Kidney (tissue), 14 donors: ENCODE results near the gene PITPNC1. TPM values are rescaled to one million over a fixed set of nuclear protein-coding genes. Genes with fewer than 3 reads are reported as not detected.
A peak's percentile ranks its signal among the peaks of the same experiment; 100 is the strongest.
"Not testable (repeated sequence)": the region's sequence is repeated elsewhere in the genome, so short reads cannot be mapped to it uniquely, and the experiment has no call there.

Experiments used
- DNase-seq, 5 donors: peaks; one replicate each; pipeline ENCODE4 v3.0.0-alpha.2; 2013 to 2020
- FAIRE-seq: peaks from 2 replicates; lab custom pipeline; 2012; peaks lifted over from hg19 to GRCh38; lab: Jason Lieb, UNC
- H3K27ac ChIP-seq, 2 donors: one replicate each; pipeline ENCODE4 v1.7.0; 2013; ENCODE audit warnings: low read depth in 2 of 2, low read length in 2 of 2, inconsistent platforms in 1 of 2
- H3K27me3 ChIP-seq: one replicate; pipeline ENCODE4 v1.7.1; 2013; ENCODE audit warnings: low read length, inconsistent platforms; ENCODE audit not compliant: control insufficient read depth, insufficient read depth
- H3K36me3 ChIP-seq, 3 donors: one replicate each; pipeline versions ENCODE4 v1.7.0 to v1.7.1; 2013; ENCODE audit warnings: low read length in 3 of 3, control low read depth in 1 of 3, inconsistent platforms in 1 of 3; ENCODE audit not compliant: insufficient read depth in 3 of 3, control insufficient read depth in 2 of 3
- H3K4me1 ChIP-seq, 3 donors: one replicate each; pipeline versions ENCODE4 v1.7.0 to v1.7.1; 2013; ENCODE audit warnings: low read length in 3 of 3, inconsistent platforms in 1 of 3, low read depth in 1 of 3; ENCODE audit not compliant: control insufficient read depth in 2 of 3, insufficient read depth in 2 of 3
- H3K4me3 ChIP-seq, 3 donors: one replicate each; pipeline versions ENCODE4 v1.7.0 to v1.8.1; 2013; ENCODE audit warnings: low read length in 3 of 3, control low read depth in 1 of 3, inconsistent platforms in 1 of 3
- H3K9ac ChIP-seq, 3 donors: one replicate each; pipeline versions ENCODE4 v1.7.0 to v1.7.1; 2013; ENCODE audit warnings: low read length in 3 of 3, control low read depth in 1 of 3, inconsistent platforms in 1 of 3
- H3K9me3 ChIP-seq, 3 donors: one replicate each; pipeline versions ENCODE4 v1.7.0 to v1.7.1; 2013; ENCODE audit warnings: low read length in 3 of 3, control low read depth in 1 of 3, inconsistent platforms in 1 of 3; ENCODE audit not compliant: control insufficient read depth in 2 of 3, insufficient read depth in 1 of 3
- CTCF ChIP-seq: IDR thresholded peaks from 3 replicates; pipeline ENCODE4 v1.5.1; 2012; ENCODE audit warnings: mild to moderate bottlenecking, moderate library complexity, borderline replicate concordance; ENCODE audit not compliant: insufficient read depth; ENCODE audit errors: extremely low read depth
- intact Hi-C: fragments of 100-400 bp; cut with DNase I; formaldehyde crosslinking; loops from one replicate; pipeline ENCODE4 v1.11.1; 2022
- polyA plus RNA-seq: library from polyadenylated mRNA; stranded (reverse); fragments of 350-450 nt; fragmentation: Illumina TruSeq; extraction: RNeasy Lipid Tissue Mini Kit (QIAGEN cat#74804); gene quantifications from one replicate; pipeline ENCODE4 v1.2.3, GENCODE V29; 2014; ENCODE audit warnings: low read depth, low replicate concordance; ENCODE audit not compliant: insufficient read depth
- total RNA-seq: library from RNA; stranded (reverse); fragmentation: NEBNext Ultra II Directional; extraction: Animal tissue kit (Norgen Biotek cat#: 25700); gene quantifications from one replicate; pipeline ENCODE4 v1.2.1, GENCODE V29; 2021
- donor health status: control.
- donor health status: control.
- donor health status: control.
- donor health status: control.
- donor health status: control.
- donor health status: DM: yes; HTN: yes; CAD: no.
- donor health status: Normal renal cell carcinoma (clear cell type).

Gene PITPNC1
- total and polyA plus RNA-seq, 2 donors from 2014 or later = 14.2 to 41.3 TPM

DNA sequence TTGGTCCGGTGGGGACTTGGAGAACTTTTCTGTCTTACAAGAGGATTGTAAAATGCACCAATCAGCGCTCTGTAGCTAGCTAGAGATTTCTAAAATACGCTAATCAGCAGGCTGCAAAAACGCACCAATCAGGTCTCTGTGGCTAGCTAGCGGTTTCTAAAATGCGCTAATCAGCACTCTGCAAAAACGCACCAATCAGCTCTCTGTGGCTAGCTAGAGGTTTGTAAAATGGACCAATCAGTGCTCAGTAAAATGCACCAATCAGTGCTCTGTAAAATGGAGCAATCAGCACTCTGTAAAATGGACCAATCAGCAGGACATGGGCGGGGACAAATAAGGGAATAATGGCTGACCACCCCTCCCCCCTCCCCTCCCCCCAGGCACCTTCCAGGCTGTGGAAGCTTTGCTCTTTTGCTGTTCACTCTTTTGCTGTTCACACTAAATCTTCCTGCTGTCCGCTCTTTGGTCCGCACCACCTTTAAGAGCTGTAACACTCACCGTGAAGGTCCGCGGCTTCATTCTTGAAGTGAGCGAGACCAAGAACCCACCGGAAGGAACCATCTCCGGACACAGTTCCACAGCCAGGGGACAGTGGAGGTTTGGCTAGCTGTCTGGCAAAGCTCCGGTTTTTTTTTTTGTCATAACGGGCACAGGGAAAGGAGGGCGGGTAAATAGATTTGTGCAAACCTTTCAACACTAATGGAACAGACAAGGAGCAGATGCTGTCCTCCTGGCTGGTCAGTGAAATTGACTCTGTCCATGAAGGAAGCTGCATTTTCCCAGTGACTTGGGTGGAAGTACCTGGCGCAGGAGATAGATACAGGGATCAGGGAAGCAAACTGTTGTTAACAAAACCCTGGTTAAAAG is 8.3 kb downstream of the PITPNC1 start:
- intact Hi-C loops = no loop called here

GRCh38 chr17:67386965-67387551 is 10.0 kb downstream of the PITPNC1 start:
- Histone ChIP-seq H3K27me3 (no peaks in the 10 kb centered on the region), H3K9ac (peak overlapping the region in 1 of 3 donors; percentile 35), H3K9me3 (no peaks in the 10 kb centered on the region), H3K27ac (no peak overlapping the region), H3K4me1 (peaks cover 4 to 17% (median 6%) of the 10 kb centered on the region in 3 donors), H3K36me3 (no peaks in the 10 kb centered on the region), H3K4me3 (no peak overlapping the region)
- TF ChIP-seq CTCF = peak; percentile 58
- DNase-seq (peak in 3 of 5 donors; percentile 51 to 71 (median 58)), FAIRE-seq (no peak)
- intact Hi-C loops = no loop called here

More for the DNA sequence above, 8.3 kb downstream of the PITPNC1 start:
- Histone ChIP-seq H3K36me3 (no peaks in the 10 kb centered on the region), H3K4me1 (peaks cover 0 to 11% (median 3%) of the 10 kb centered on the region in 3 donors), H3K9ac (no peak overlapping the region), H3K27ac (no peak overlapping the region), H3K4me3 (no peak overlapping the region), H3K9me3 (no peaks in the 10 kb centered on the region), H3K27me3 (no peaks in the 10 kb centered on the region)
- FAIRE-seq (no peak), DNase-seq (no peak)
- no peak for TF ChIP-seq CTCF

DNA sequence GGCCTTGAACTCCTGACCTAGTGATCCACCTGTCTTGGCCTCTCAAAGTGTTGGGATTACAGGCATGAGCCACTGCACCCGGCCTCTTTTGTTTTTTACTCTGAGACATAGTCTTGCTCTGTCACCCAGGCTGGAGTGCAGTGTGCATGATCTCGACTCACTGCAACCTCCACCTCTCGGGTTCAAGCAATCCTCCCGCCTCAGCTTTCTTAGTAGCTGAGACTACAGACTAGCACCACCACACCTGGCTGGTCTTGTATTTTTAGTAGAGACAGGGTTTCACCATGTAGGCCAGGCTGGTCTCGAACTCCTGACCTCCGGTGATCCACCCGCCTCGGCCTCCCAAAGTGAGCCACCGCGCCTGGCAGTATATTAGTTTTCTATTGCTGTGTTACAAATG is 11.5 kb downstream of the PITPNC1 start:
- H3K9me3 ChIP-seq, H3K27me3 ChIP-seq, H3K4me3 ChIP-seq, intact Hi-C loops, H3K36me3 ChIP-seq, H3K9ac ChIP-seq, H3K27ac ChIP-seq, FAIRE-seq, DNase-seq: not testable (repeated sequence)
- H3K4me1 ChIP-seq = peaks cover 4 to 17% (median 6%) of the 10 kb centered on the region in 3 donors

DNA sequence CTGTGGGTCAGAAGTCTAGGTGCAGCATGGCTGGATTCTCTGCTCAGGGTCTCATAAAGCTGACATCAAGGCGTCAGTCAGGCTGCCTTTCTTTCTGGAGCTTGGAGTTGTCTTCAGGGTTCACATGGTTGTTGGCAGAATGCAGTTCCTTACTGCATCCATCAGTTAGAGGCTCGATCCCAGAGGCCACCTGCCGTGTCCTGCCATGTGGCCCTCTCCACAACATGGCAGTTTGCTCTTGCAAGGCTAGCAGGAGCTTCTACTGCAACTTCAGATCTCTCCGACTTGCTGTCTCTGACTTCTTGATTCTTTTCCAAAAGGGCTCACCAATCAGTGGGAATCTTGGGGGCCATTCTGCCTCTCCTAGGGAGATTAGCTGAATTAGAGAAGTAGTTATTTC is 11.9 kb downstream of the PITPNC1 start:
- no peak for DNase-seq
- TF ChIP-seq CTCF = no peak
- H3K27me3 ChIP-seq = no peaks in the 10 kb centered on the region
- no peak overlapping the region for H3K27ac ChIP-seq
- H3K36me3 ChIP-seq = no peaks in the 10 kb centered on the region
- peaks cover 4 to 17% (median 6%) of the 10 kb centered on the region in 3 donors for H3K4me1 ChIP-seq
- no peaks in the 10 kb centered on the region for H3K9me3 ChIP-seq
- no peak overlapping the region for H3K9ac ChIP-seq
- intact Hi-C loops = no loop called here
- H3K4me3 ChIP-seq = no peak overlapping the region
- no peak for FAIRE-seq
